Fibroblast of upper back skin (primary cell): ENCODE measurements around the gene CA10.

Source experiments
- DNase-seq: peaks from one replicate; pipeline ENCODE4 v3.0.0-alpha.2; 2013

Gene CA10

DNA sequence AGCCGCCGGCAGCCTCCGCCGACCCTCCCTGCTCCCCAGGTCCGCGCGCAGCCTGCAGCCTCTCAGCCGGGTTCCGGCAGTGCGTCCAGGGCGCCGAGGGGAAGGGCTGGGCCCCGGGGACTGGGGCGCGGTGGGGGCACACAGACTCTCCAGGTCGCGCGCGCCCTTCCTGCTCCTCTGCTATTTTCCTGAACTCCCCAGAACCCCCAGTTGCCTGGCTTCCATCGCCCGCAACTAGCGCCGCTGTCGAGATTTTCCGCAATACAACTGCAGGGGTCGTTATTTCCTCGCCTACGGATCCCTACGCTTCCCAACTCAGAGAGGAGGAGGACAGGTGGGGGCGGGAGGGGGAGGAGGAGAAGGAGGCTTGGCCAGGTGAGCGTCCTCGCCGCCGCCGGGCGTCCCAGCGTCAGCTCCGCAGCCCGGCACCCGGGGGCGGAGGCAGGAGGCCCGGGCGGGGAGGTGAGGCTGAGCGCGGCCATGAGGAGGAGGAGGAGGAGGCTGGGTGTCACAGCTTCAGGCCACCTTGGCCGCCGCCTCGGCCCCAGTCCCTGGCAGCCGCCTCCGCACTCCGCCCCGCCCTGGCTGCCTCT, at the start of gene CA10:
Gene CA10, minus strand, starts transcription at position 265 of the 593 bp plus-strand sequence.
- no peak for DNase-seq

DNA sequence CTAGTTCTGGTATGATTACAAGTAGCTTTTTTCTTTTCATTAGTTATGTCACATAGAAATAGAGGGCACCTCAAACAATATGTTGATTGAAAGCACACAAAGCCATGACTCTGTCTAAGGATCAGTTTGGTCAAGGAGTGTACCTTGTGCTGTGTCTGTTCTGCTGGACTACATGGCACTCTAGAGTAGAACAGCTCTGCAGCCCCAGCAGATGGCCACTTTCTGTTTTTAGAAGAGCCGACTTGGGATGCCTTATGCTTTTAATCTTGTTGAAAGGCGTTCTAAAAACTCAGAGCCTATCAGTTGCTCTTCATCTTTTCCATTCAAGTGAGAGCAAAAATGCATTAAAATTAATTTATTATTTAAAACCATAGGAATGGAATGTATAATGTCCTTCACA, 49.3 kb upstream of the CA10 start:
- DNase-seq: no peak

GRCh38 chr17:52202520-52203080, 44.1 kb upstream of the CA10 start:
- no peak for DNase-seq

- DNase-seq: no peak
Observed at GRCh38 chr17:52201767-52202519, 43.4 kb upstream of the CA10 start.

DNA sequence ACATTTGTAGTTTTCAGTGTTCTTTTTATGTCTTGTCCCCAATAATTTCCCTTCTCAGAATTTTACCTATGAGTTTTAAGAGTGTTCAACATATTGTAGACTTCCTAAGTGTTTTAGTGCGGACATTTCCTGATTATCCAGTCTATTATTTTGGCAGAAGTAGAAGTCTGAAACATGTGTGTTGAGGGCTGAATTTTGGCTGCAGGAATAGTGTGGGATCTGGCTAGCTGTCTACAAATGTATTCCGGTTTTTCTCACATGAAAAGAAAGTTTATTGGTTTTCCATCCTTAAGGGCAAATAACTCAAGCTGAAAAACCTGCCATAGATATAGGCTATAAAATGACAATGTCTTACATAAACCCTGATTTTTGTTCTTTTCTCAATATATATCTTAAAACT, 33.0 kb upstream of the CA10 start:
- no peak for DNase-seq

DNA sequence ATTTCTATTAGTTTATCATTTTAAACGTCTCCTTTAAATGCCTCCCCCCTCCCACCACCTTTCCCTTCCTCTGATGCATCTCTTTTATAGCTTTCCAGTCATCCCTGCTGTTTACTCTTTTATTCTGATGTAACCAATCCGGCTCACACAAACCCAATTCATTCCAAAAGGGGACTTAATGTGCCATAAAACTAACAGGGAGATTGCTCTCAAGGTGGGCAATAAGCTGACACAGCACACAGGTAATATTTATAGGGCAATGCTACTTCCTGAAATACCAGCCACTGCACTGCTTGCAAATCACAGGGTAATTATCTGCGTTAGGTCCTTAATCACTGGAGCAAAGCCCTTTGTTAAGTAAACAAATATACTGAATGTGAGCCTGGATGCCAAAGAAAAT, 23.3 kb upstream of the CA10 start:
- DNase-seq: no peak

DNA sequence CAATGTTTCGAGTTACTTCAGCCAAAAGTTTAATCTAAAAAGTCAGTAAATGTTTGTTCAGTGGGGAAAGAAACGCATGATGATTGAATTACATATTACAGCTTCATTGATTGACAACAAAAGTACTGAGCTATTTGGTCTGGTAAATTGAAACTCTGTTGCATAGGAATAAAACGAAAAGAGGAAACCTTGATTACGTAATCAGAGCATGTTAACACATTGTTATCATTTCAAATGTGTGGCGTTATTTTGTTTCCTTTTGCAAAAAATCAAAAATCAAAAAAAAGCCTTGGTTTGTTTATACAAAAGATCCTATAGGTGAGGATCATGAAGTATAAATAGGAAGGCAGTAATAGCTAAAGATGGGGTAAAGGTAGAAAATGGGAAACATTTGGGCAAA, 19.5 kb upstream of the CA10 start:
- no peak for DNase-seq

DNA sequence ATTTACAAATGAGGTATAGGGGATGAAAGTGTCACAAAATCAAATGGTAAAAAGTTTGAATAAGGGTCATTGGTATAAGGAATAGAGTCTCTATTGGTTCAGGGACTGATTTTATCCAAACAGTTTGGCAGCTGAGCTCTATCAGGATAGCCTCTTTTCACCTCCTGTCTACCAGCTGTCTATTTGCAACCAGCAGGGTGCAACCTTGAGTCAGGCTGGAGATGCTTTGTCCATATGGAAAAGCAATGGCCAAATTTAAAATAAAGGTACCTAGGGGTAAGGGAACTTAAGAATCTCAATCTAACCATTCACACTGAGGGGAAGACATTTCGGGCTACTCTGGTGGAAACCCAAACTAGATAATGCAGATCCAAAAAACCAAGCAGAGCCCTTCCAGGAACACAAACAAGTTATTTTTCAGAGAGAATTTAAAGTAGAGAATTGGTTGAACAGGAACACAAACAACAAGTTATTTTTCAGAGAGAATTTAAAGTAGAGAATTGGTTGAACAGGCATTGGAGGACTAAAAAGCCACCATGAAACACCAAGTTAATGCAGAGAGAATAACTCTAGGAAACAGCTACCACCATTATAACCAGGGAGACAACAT, 12.6 kb upstream of the CA10 start:
- DNase-seq: peak; percentile 6

GRCh38 chr17:52160136-52160567, 1.6 kb upstream of the CA10 start:
- no peak for DNase-seq

GRCh38 chr17:52159246-52160135, 977 bp upstream of the CA10 start:
- no peak for DNase-seq

- DNase-seq: no peak
Observed at GRCh38 chr17:52157603-52158449, 688 bp downstream of the CA10 start.

GRCh38 chr17:52156576-52157570, 1.6 kb downstream of the CA10 start:
- DNase-seq: no peak

- DNase-seq: no peak
Observed at GRCh38 chr17:52155301-52155700, 3.2 kb downstream of the CA10 start.

GRCh38 chr17:52154466-52154865, 4.0 kb downstream of the CA10 start:
- no peak for DNase-seq

DNA sequence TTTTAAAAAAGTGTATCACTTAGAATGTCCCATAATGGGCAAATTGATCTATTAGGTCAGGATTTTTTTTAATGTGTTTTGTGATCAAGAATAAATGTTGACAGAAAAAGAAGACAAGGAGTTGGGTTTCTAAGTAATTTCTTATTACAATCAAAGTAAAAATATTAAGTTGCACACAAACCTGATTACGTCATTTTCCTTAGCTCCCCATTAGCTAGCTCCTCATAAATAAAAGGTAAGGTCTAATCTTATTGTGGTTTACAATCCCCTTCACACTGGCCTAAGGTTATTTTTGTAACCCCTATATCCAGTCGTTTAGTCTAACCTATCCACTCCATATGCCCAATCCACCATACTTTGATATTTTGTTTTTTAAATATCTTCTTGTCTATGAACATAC, 7.6 kb downstream of the CA10 start:
- no peak for DNase-seq

DNA sequence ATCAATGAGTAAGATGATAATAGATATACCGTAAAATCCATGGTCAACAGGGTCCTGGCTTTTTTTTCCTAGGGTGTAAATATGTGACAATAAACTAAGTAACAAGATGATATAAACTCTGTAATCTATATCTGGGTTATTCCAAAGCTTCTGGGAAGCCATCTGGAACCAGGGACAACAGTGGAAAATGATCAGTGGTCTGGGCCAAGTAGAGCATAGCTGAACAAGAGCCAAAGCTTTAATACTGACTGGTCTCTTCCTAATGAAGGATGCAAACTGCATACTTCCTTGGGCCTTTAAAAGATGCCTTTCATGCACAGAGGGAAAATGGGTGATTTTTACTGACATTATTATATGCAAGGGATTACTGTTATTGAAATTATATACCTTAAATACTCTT, 8.9 kb downstream of the CA10 start:
- DNase-seq: no peak

DNA sequence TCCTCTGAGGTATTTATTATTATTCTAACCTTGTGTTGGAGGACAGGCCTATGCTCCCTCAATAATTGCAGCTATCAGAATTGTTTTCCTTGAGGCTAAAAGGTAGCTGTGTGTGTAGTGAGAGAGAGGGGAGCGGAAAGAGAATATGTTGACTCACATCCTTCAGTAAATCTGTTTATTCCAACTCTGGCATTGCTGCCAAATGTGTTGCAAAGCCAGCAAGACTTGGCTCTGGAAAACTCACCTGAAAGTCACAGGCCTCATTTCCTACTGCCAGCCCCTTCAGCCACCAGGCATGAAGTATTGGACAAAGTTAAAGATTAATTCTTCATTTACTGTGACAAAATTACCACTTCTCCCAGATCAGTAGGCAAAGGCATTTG, 9.6 kb downstream of the CA10 start:
- no peak for DNase-seq

DNA sequence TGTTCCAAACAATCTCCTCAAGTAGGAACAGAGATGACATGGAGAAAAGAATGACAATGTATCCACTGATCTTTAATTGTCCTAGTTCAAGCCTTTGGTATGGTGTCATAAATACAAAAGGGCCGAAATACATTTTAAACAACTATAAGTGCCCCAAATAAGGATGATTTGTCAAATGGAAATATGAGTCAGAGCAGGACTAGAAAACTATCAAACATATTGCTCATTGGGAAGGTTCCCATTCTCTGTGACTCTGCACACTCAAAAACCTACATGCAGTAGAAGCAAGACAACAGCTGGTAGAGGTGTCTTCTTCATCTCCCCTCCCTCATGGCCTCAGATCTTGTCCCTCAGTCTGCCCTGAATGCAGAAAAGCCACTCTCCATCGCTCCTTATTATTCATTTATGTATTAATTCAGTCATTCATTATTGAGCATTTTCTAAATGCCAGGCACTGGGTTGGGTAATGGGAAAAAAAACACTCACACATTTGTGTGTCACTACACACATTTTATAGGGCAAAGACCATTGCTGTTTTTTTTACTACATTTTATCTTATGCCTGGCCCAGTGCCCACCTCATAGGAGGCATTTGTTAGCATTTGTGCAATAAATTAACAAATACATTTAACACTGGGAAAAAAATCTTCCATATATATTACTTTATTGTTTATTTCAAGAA, 10.1 kb downstream of the CA10 start:
- no peak for DNase-seq

- DNase-seq: no peak
Observed at GRCh38 chr17:52147872-52148271, 10.6 kb downstream of the CA10 start.

DNA sequence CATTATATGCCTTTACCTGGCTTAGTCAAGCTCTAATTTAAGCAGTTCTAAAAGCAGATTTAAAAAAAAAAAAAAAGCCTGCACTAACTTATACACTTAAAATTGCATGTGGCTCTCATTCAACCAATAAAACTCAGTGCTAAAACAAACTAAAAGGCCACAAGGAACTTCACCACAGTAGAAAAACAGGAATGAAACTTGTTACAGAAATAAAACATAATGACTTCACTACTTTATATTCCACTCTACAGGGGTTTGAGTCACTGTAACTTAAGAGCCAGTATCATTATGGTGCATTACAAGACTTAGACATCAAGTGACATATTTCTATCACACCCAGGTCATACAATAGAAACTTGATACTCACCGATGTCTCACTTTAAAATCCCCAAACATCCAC, 11.1 kb downstream of the CA10 start:
- DNase-seq: no peak
